Astrocyte (in vitro differentiated cells and primary cell): ENCODE measurements around the gene SCN8A. TPM values are rescaled to one million over a fixed set of nuclear protein-coding genes. Genes with fewer than 3 reads are reported as not detected.

Experiments used
- DNase-seq: peaks from one replicate; pipeline ENCODE4 v3.0.0-alpha.2; 2010; ENCODE audit warnings: low read depth
- FAIRE-seq: peaks from 2 replicates; lab custom pipeline; 2011; peaks lifted over from hg19 to GRCh38; lab: Jason Lieb, UNC
- H2AFZ ChIP-seq: 2 replicates; pipeline ENCODE4 v1.6.0; 2012; ENCODE audit warnings: low read depth, low read length, inconsistent platforms
- H3K27ac ChIP-seq: 2 replicates; pipeline ENCODE4 v1.5.1; 2011; ENCODE audit warnings: low read depth, low read length, inconsistent platforms
- H3K27me3 ChIP-seq: 2 replicates; pipeline ENCODE4 v1.6.0; 2011; ENCODE audit warnings: low read length, inconsistent platforms; ENCODE audit not compliant: insufficient read depth
- H3K36me3 ChIP-seq: 2 replicates; pipeline ENCODE4 v1.5.1; 2011; ENCODE audit warnings: low read length, inconsistent platforms; ENCODE audit not compliant: insufficient read depth
- H3K4me1 ChIP-seq: 2 replicates; pipeline ENCODE4 v1.5.1; 2011; ENCODE audit warnings: low read length, inconsistent platforms; ENCODE audit not compliant: insufficient read depth
- H3K4me2 ChIP-seq: 2 replicates; pipeline ENCODE4 v1.6.0; 2012; ENCODE audit warnings: low read length, inconsistent platforms
- H3K4me3 ChIP-seq: 2 replicates; pipeline ENCODE4 v1.5.1; 2011; ENCODE audit warnings: low read depth, mild to moderate bottlenecking, low read length, inconsistent platforms; ENCODE audit not compliant: insufficient read depth
- H3K79me2 ChIP-seq: 2 replicates; pipeline ENCODE4 v1.6.0; 2012; ENCODE audit warnings: mild to moderate bottlenecking, low read length, inconsistent platforms; ENCODE audit not compliant: insufficient read depth
- H3K9ac ChIP-seq: 2 replicates; pipeline ENCODE4 v1.6.0; 2012; ENCODE audit warnings: mild to moderate bottlenecking, low read length, inconsistent platforms
- H3K9me3 ChIP-seq: 2 replicates; pipeline ENCODE4 v1.5.1; 2012; ENCODE audit warnings: low read depth, mild to moderate bottlenecking, low read length, inconsistent platforms; ENCODE audit not compliant: insufficient read depth
- H4K20me1 ChIP-seq: 2 replicates; pipeline ENCODE4 v1.6.0; 2012; ENCODE audit warnings: low read length, inconsistent platforms; ENCODE audit not compliant: insufficient read depth
- H3K27ac Mint-ChIP-seq: one replicate; pipeline ENCODE4 v1.8.0; 2021; ENCODE audit warnings: mild to moderate bottlenecking, mixed read lengths; ENCODE audit not compliant: unreplicated experiment
- H3K27me3 Mint-ChIP-seq: one replicate; pipeline ENCODE4 v1.8.0; 2021; ENCODE audit warnings: low read depth, mixed read lengths; ENCODE audit not compliant: unreplicated experiment
- H3K36me3 Mint-ChIP-seq: one replicate; pipeline ENCODE4 v1.8.0; 2021; ENCODE audit warnings: low read depth, mixed read lengths; ENCODE audit not compliant: unreplicated experiment
- H3K4me1 Mint-ChIP-seq: one replicate; pipeline ENCODE4 v1.8.0; 2021; ENCODE audit warnings: low read depth, mixed read lengths; ENCODE audit not compliant: unreplicated experiment
- H3K4me3 Mint-ChIP-seq: one replicate; pipeline ENCODE4 v1.8.0; 2021; ENCODE audit warnings: mild to moderate bottlenecking, moderate library complexity, mixed read lengths; ENCODE audit not compliant: unreplicated experiment
- H3K9me3 Mint-ChIP-seq: one replicate; pipeline ENCODE4 v1.8.0; 2021; ENCODE audit warnings: mild to moderate bottlenecking, mixed read lengths; ENCODE audit not compliant: unreplicated experiment
- EZH2 ChIP-seq: IDR thresholded peaks from 2 replicates; pipeline ENCODE4 v1.6.1; 2012; ENCODE audit warnings: mild to moderate bottlenecking, low read length, inconsistent platforms; ENCODE audit not compliant: insufficient read depth
- total RNA-seq: library from RNA; stranded (reverse); gene quantifications from 2 replicates; pipeline ENCODE4 v1.2.1, GENCODE V29; 2021
- TF ChIP-seq, protein P1 (sequence below): IDR thresholded peaks from 2 replicates; pipeline ENCODE4 v1.5.1; 2011; ENCODE audit warnings: low read depth, mild to moderate bottlenecking, inconsistent platforms, low read length, moderate library complexity; ENCODE audit not compliant: insufficient read depth

SCN8A gene
- total RNA-seq, 1 donor from 2014 or later: 6.5 TPM

DNA sequence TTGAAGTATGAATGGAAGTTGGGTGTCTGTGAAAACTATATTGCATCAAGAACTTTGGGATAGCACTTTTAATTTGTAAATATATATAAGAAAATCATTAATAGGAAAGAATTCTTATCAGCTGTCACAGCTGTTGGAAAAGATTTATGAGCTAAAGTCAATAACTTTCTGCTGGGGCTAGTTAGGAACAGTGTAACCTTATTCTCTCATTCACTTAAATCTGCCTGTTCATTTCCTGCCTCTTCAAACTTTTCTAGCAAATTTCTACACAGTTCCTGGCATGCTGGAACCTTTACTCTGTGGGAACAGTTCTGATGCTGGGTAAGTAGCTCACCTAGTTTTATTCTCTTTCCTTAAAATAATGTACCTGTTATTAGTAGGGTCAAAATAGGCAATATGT, 109.9 kb downstream of the SCN8A start:
- H2AFZ ChIP-seq: no peak overlapping the region
- H3K27me3 ChIP-seq: no peaks in the 10 kb centered on the region
- H4K20me1 ChIP-seq: no peaks in the 10 kb centered on the region
- Mint-ChIP-seq H3K27me3 (no peaks in the 10 kb centered on the region), H3K4me3 (no peak overlapping the region), H3K27ac (no peak overlapping the region), H3K36me3 (peaks cover 8% of the 10 kb centered on the region), H3K4me1 (no peaks in the 10 kb centered on the region), H3K9me3 (no peaks in the 10 kb centered on the region)
- peaks cover 7% of the 10 kb centered on the region for H3K36me3 ChIP-seq
- no peak for TF ChIP-seq EZH2
- TF ChIP-seq, protein P1, sequence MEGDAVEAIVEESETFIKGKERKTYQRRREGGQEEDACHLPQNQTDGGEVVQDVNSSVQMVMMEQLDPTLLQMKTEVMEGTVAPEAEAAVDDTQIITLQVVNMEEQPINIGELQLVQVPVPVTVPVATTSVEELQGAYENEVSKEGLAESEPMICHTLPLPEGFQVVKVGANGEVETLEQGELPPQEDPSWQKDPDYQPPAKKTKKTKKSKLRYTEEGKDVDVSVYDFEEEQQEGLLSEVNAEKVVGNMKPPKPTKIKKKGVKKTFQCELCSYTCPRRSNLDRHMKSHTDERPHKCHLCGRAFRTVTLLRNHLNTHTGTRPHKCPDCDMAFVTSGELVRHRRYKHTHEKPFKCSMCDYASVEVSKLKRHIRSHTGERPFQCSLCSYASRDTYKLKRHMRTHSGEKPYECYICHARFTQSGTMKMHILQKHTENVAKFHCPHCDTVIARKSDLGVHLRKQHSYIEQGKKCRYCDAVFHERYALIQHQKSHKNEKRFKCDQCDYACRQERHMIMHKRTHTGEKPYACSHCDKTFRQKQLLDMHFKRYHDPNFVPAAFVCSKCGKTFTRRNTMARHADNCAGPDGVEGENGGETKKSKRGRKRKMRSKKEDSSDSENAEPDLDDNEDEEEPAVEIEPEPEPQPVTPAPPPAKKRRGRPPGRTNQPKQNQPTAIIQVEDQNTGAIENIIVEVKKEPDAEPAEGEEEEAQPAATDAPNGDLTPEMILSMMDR: no peak
- H3K4me2 ChIP-seq: no peak overlapping the region
- H3K9me3 ChIP-seq: no peaks in the 10 kb centered on the region
- DNase-seq (no peak), FAIRE-seq (no peak)
- no peak overlapping the region for H3K4me3 ChIP-seq
- H3K27ac ChIP-seq: no peak overlapping the region
- no peak overlapping the region for H3K9ac ChIP-seq
- no peaks in the 10 kb centered on the region for H3K79me2 ChIP-seq
- no peaks in the 10 kb centered on the region for H3K4me1 ChIP-seq

- DNase-seq (no peak), FAIRE-seq (no peak)
- Mint-ChIP-seq H3K27ac (no peak overlapping the region), H3K36me3 (peaks cover 8% of the 10 kb centered on the region), H3K27me3 (no peaks in the 10 kb centered on the region), H3K4me1 (no peaks in the 10 kb centered on the region), H3K4me3 (no peak overlapping the region), H3K9me3 (no peaks in the 10 kb centered on the region)
- Histone ChIP-seq H4K20me1 (no peaks in the 10 kb centered on the region), H3K79me2 (no peaks in the 10 kb centered on the region), H3K36me3 (peaks cover 7% of the 10 kb centered on the region), H3K27me3 (no peaks in the 10 kb centered on the region), H3K9ac (no peak overlapping the region), H3K9me3 (no peaks in the 10 kb centered on the region), H3K27ac (no peak overlapping the region), H3K4me1 (no peaks in the 10 kb centered on the region), H2AFZ (no peak overlapping the region), H3K4me3 (no peak overlapping the region), H3K4me2 (no peak overlapping the region)
- TF ChIP-seq EZH2: no peak
Observed at GRCh38 chr12:51702587-51702986, 111.6 kb downstream of the SCN8A start.

DNA sequence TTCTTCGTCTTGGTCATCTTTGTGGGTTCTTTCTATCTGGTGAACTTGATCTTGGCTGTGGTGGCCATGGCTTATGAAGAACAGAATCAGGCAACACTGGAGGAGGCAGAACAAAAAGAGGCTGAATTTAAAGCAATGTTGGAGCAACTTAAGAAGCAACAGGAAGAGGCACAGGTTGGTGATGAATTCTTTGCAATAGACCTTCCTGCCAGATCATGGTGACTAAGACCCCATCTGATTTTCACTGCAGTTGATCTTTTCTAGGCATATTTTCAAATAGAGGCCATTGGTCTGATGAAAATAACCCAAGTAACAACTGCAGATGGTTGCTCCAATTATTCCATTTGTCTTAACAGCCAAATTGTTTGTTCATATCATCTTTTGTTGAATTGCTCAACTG, 114.4 kb downstream of the SCN8A start:
- no peaks in the 10 kb centered on the region for H3K27me3 ChIP-seq
- FAIRE-seq (no peak), DNase-seq (no peak)
- no peaks in the 10 kb centered on the region for H3K27me3 Mint-ChIP-seq
- H3K36me3 ChIP-seq: peaks cover 7% of the 10 kb centered on the region
- no peak overlapping the region for H3K4me3 ChIP-seq
- no peak overlapping the region for H2AFZ ChIP-seq
- H3K4me1 Mint-ChIP-seq: no peaks in the 10 kb centered on the region
- H3K4me3 Mint-ChIP-seq: no peak overlapping the region
- no peaks in the 10 kb centered on the region for H4K20me1 ChIP-seq
- no peaks in the 10 kb centered on the region for H3K4me1 ChIP-seq
- peaks cover 8% of the 10 kb centered on the region for H3K36me3 Mint-ChIP-seq
- no peaks in the 10 kb centered on the region for H3K9me3 ChIP-seq
- H3K4me2 ChIP-seq: no peak overlapping the region
- H3K9me3 Mint-ChIP-seq: no peaks in the 10 kb centered on the region
- H3K9ac ChIP-seq: no peak overlapping the region
- H3K79me2 ChIP-seq: no peaks in the 10 kb centered on the region
- H3K27ac ChIP-seq: no peak overlapping the region
- H3K27ac Mint-ChIP-seq: no peak overlapping the region
- TF ChIP-seq, protein P1: no peak
- no peak for TF ChIP-seq EZH2
